Fibroblast of upper back skin (primary cell): ENCODE results near the gene TP53I11.

Experiments used
- DNase-seq: peaks from one replicate; pipeline ENCODE4 v3.0.0-alpha.2; 2013

TP53I11 gene

DNA sequence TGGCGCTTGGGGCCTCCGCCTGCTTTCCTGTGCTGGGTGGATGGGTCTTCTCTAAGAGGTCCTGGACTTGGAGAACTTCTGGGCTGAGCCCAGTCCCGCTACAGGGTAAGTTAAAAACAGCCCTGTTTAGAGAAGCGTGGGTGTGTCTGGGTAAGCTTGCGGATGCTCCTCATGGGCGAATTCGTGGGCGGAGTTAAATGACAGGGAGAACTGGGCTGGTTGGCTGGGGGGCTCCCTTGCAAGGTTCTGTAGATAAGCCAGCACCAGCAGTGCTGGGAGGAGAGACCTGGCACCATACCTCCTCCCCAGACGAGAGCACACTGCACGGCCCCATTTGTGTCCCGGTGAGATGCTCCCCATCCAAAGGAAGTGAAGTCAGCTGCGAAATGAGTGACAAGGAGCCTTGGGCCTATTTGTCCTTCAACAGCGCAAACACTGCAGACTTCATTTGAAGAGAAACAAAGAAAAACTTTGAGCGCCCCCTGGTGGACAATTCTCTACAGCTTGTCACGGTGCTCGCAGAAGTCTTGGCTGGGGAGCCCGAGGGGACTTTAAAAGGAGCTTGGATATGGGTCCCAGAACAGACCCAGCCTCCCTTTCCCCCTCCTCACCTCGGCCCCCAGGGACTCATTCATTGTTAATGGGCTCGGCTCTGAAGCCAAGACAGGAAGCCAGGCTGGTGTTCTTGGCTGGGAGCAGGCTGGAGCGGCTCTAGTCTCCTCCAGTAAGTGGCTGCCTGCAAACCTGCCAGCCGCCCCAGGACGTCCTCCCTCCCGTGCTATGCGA is 39.5 kb downstream of the TP53I11 start:
- DNase-seq: peak; percentile 81

DNA sequence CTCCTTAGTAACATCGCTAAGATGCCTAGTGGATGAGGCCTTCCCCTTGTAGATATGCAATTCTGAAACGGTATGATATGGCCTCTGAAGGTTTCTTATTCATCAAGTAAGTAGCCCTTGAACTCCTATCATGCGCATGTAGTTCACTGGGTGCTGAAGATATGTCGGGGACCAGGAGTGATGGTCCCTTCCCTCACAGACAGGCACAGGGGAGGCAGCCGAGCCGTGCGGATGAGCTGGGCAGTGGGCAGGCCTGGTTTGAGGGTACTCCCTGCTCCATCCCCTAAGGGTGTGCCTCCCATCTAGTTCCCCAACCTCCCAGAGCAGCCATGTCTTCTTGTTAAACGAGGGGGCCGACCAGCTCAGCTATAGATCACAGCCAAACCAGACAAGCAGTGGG is 40.1 kb downstream of the TP53I11 start:
- no peak for DNase-seq

DNA sequence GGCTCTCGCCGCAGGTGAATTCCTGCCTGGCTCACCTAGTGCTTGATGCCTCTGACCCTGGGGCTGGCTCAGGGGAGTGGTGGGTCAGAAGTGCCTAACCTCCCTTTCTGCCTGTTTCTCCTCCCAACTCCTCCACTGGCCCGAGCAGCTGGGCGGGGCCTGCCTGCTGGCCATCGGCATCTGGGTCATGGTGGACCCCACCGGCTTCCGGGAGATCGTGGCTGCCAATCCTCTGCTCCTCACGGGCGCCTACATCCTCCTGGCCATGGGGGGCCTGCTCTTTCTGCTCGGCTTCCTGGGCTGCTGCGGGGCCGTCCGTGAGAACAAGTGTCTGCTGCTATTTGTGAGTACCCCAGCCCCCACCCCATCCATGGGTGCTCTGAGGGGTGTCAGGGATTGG is 41.1 kb downstream of the TP53I11 start:
- DNase-seq: no peak

GRCh38 chr11:44906649-44907048 is 44.0 kb downstream of the TP53I11 start:
- DNase-seq: no peak

DNA sequence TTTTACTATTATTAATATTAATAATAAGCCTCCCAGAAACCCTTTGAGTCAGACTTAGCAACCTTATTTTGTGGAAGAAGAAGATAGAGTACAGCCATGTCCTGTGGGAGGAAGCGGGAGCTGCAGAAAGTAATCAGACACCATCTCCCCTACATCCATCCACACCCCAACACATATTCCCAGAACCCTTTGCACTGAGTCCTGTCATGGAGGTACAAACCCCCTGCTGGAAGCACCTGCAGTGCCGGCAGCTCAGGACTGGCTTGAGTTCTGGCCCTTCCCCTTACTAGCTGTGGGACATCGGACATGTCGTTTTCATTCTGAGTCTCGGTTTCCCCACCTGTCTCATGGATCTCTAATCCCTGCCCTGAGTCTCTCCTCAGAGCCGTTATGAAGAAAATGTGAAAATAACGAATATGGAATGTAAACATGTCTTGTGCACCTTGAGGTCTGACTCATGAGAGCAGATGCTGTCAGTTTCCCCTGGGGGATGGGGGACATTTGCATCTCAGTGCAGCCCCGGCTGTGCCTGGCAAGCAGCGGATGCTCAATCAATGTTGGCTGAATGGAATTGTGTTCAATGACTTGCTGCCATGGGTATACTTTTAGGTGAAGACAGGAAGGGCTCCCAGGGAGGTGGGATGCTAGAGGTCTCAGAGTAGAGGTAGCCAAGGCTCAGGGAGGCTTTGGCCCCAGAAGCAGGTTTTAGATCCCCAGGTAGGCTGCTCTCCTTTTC is 45.4 kb downstream of the TP53I11 start:
- DNase-seq: peak; percentile 27

- no peak for DNase-seq
Observed at GRCh38 chr11:44904261-44905020, 46.2 kb downstream of the TP53I11 start.

DNA sequence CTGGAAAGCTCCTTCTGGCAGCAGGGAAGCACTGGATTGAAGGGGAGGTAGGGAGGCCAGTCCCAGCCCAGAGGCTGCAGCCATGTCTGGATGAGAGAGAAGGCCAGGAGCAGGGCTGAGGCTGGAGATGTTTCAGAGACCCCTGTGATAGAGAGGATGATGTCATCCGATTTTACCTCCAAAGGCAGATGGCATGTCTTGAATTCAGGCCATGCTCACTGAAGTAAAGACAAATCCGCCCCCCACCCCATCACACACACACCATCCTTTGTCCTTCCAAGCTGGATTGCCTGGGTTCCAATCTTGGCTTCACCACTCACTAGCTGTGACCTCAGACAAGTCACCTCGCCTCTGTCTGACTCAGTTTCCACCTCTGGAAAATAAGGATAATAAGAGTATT is 47.2 kb downstream of the TP53I11 start:
- DNase-seq: no peak

- DNase-seq: no peak
Observed at GRCh38 chr11:44903035-44903434, 47.6 kb downstream of the TP53I11 start.

GRCh38 chr11:44901786-44902185 is 48.9 kb downstream of the TP53I11 start:
- no peak for DNase-seq

DNA sequence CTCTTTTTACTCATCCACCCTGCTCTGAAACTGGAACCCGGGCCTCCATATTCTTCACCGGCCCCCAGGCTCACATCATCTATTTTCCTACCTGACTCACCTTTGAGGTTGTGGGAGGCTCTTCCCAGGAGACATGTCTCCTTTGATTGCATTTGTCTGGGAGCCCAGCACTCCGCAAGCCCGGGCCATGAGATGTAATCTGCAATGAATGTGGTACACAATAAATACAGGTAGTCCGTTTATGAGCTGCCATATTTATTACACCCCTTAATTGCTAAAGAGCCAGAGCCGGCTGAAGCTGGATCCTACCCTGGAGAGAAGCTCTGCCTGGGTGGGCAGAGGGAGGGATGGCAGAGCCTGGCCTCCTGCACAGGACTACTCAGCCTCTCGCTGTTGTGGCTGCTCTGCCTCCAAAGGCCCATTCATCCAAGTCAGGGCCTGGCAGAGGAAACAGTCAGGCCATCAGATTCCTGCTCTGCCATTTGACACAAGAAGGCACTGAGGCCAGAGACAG is 49.5 kb downstream of the TP53I11 start:
- no peak for DNase-seq

DNA sequence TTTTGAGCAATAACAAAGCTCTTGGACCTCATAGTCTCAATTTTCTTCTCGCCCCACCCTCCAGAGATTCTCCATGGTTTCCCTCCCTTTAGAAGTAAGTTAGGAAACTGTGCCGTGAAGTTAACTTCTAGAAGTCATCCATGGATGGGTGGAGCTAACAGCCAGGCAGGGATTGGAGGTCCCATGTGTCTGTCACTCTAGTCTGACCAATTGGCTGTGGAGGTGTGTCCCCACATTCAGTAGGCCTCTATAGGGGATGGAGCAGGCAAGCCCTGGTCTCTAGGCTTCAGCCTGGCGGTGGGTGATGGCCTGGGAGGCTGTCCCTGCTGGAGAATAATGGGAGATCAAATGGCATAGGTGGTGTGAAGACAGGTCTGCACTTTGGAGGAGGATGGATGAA is 50.7 kb downstream of the TP53I11 start:
- peak; percentile 57 for DNase-seq

- peak; percentile 76 for DNase-seq
Observed at GRCh38 chr11:44893846-44894617, 56.7 kb downstream of the TP53I11 start.

DNA sequence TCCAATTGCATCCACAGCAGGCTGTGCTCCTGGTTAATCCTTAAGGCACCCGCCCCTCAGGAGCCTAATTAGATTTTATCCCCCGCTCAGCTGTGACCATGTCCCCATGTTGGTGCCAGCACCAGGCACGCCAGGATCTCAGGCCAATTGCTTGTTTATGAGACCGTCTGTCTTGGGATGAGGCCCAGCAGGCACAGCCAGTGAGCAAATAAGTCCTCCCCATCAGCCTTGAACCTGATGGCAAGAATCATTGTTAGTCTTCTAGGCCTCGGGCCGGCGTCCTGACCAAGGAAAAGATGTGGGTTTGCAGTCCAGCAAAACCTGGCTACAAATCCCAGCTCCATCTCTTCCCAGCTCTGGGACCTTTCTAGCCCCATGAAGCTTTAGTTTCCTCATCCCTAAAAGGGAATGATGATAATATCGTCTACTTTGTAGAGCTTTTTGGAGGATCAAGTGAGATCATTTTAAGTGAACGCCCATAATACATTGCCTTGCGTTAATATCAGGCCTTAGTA is 57.3 kb downstream of the TP53I11 start:
- DNase-seq: no peak

DNA sequence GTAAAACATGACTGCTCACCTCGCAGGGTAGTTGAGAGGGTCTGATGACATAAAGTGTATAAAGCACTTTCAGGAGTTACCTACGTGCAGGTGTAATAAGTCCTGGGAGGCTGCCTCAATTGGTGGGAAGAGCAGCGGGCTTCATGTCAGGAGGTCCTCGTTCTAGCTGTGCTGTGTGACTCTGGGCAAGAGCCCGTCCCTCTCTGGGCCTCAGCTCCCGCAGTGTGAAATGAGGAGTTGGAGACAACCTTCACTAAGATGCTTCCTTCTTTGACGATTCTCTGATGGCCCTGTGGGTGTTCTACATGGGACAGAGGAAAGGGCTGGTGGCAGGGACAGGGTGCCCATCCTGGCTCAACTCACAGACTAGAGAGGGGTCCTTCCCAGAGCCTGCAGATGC is 57.8 kb downstream of the TP53I11 start:
- no peak for DNase-seq

- DNase-seq: peak; percentile 64
Observed at GRCh38 chr11:44889266-44889665, 61.4 kb downstream of the TP53I11 start.

GRCh38 chr11:44887636-44888035 is 63.0 kb downstream of the TP53I11 start:
- no peak for DNase-seq

GRCh38 chr11:44886790-44887140 is 63.9 kb downstream of the TP53I11 start:
- DNase-seq: peak; percentile 87

DNA sequence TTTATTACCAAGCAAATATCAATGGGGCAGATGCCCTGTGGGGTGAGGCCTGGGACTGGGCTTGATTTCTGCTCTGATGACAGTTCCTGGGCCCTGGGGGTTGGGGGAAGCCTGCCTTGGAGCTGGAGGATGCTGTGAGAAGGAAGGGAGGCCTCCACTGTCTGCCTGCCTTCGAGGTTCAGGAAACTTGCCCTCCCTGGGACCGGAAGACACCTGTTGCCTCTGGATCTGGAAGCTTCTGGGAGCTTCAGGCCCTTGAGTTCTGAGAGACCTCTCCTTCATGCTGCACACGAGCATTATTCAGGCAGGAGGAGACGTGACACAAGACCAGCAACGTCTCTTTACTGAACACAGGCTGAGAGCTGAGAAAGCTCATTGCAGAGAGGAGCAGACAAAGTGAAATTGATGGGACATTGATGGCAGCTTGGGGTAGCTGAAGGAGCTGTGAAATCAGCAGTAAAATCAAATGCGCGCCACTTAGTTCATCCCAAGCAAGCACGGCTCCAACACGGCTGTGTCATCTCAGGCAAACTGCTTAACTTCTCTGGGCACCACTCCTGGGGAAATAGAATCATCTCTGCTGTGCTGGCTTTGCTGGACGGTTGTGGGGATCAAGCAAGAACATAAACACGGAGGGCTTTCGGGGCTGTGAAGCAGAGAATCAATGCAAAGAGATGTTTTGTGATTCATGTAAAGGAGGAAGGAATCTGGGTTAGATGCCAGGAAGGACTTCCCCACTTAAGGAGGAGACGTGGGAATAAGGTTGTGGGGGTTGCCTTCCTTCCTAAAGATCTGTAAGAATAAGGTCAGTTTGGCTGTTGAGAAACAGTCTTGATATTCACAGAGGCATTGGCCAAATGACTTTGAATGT is 64.5 kb downstream of the TP53I11 start:
- peak; percentile 80 for DNase-seq

GRCh38 chr11:44885065-44885810 is 65.4 kb downstream of the TP53I11 start:
- peak; percentile 53 for DNase-seq

DNA sequence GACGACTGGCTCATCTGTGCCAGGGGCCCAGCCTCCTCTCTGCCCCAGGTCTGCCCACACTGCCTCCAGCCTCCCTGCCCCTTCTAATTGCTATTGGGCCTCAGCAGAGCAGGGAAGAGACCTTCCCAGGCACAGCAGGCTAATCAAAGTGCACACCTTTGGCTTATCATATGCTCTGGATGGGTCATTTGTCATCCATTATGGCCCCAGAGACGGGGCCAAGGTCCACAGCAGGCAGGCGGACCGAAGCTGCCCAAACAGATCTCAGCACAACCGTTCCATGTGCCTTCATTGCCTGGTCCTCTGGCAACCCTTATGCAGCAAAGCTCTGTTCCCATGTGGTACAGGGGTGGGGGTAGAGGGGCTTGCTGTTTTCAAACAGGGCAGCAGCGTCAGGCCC is 66.6 kb downstream of the TP53I11 start:
- no peak for DNase-seq

DNA sequence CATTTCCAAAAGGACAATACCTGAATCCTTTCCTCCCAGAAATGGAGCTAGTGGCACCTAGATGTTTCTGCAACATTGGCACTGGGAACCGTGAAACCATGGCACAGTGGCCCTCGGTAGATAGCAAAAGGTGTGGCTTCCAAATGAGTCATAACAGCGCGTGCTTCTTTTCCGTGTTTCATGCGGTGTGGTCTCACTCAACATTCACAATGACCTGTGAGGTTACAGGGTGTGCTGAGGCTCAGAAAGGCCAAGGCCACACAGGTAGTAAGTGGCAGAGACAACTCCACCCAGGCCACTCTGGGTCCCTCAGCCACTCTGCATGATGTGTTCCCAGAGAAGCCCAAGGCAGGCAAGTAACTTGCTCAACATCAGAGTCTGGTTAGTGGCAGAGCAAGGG is 67.4 kb downstream of the TP53I11 start:
- no peak for DNase-seq
